ENCODE measurements around the gene CFAP92. TPM values are rescaled to one million over a fixed set of nuclear protein-coding genes. Genes with fewer than 3 reads are reported as not detected.

Gene CFAP92
- total RNA-seq, 4 donors from 2014 or later = 1.1 to 2.2 TPM; not detected in 2

DNA sequence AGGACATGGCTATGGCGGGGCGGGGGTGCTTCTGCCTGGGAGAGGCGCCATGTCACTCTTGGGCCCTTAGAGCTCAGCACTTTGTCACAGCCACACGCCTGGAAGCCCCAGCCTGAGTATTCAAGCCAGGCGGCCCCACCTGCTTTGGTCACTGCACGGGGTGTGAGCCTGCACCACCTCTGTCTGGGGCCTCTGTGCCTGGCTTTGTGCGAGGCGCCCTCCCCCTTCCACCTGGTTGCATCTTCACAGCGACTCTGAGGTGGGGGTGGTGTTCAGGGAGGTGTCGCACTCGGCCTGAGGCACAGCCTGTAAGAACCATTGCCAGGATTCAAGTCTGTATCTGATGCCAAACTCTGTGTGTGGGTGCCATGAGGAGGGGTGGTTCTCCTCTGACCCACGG, 90.4 kb downstream of the CFAP92 start:
- TF ChIP-seq CTCF (IDR thresholded peaks at IDR 0.05) = no peak
- ATAC-seq (ENCODE audit: low FRiP score) = no peak
- no peak for DNase-seq (ENCODE audit: low spot score)

DNA sequence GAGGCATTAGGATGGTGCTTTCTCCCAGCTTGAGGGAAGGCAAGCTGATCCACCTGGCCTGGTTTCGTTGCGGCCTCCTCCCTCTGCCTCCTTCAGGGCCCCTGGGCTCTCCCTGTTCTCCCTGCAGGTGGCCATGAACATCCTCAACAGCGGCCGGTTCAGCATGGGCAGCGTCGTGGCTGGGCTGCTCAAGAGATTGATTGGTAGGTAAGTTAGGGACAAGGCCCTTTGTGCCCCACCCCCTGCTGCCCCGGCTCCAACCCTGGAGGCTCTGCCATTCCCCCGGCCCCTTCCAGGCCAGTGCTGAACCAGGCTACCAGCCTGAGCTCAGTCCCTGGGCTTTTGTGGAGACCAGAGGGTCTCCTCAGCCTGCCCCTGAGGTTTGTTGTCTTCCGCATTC, 91.5 kb downstream of the CFAP92 start:
- DNase-seq (ENCODE audit: low spot score) (no peak), ATAC-seq (ENCODE audit: low FRiP score) (no peak)
- TF ChIP-seq CTCF (IDR thresholded peaks at IDR 0.05) = no peak

DNA sequence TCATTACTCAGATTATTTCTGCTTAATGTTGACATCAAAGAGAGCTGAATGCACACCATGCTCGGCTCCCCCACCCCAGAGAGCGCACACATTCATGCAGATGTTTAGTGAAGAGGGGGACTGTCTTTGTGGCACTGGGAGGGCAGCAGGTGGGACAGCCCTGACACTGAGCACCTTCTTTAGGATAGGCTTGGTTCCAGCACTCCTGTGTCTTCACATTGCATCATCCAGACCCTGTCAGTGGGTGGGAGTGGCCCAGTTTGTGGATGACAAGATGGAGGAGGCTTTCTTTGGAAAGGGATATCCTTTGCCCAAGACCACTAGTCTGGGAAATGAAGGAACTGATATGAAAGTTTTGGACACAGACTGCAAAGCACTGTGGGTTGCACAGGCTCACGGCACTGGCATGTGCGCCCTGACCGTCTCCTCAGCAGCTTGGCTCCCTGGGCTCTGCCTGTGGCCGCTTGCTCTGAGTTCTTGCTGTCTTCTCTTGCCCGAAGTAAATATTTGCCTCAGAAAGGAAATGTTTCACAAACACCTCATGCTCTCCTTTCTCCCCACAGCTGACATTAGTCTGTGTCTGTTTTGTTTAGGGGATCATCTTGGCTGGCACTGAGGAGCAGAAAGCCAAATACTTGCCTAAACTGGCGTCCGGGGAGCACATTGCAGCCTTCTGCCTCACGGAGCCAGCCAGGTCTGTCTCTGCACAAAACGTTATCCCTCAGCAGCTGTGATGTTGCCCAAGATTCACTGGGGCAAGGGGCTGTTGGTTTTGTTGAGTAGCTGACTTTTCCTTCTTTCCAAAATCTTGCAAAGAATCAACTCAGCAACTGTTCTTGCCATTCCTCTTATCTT, 97.8 kb downstream of the CFAP92 start:
- ATAC-seq (ENCODE audit: low FRiP score) = no peak
- no peak for TF ChIP-seq CTCF (IDR thresholded peaks at IDR 0.05)
- no peak for DNase-seq (ENCODE audit: low spot score)

DNA sequence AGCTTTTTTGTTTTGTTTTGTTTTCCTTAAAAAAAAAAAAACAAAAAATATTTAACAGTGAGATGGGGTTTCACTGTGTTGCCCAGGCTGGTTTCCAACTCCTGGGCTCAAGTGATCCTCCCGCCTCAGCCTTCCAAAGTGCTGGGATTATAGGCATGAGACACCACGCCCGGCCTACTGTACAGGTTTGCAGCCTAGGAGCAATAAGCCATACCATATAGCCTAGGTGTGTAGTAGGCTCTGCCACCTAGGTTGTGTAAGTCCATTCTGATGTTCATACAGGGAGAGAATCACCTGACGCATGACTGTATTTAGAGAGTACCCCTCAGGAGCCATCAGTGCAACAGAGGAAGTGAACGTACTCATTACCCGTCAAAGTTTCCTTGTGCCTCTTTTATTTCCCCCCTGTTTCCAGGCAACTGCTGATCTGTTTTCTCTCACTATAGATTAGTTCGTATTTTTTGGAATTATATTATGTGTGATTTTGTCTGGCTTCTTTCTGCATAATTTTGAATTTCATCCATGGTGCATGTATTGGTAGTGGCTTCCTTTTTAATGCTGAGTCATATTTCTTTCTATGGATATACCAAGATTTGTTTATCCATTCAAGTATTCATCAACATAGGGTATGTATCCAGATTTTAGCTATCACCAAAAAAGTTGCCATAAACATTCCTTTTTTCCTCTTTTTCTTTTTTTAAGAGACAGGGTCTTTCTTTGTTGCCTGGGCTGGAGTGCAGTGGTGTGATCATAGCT, 104.6 kb downstream of the CFAP92 start:
- no peak for TF ChIP-seq CTCF (IDR thresholded peaks at IDR 0.05)
- DNase-seq (ENCODE audit: low spot score) (no peak), ATAC-seq (ENCODE audit: low FRiP score) (no peak)

DNA sequence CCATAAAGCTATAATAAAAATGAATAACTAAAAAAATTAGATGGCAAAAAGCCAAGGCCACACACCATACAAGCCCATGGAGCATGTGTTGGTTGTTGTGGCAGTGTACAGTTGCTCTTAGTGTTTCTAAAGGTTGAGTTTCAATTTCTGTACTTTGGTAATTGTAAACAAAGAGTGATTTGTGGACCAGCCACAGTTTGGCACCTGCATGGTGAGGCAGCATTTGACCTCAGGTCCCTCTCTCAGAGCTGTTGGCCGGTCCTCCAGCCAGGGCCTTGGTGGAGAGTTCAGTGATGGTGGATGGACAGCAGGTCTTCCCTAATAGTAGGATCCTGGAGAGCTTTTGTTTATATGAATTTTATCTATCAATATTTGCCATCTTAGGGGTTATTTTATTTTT, 108.9 kb downstream of the CFAP92 start:
- no peak for TF ChIP-seq CTCF (IDR thresholded peaks at IDR 0.05)
- DNase-seq (ENCODE audit: low spot score) (no peak), ATAC-seq (ENCODE audit: low FRiP score) (no peak)

DNA sequence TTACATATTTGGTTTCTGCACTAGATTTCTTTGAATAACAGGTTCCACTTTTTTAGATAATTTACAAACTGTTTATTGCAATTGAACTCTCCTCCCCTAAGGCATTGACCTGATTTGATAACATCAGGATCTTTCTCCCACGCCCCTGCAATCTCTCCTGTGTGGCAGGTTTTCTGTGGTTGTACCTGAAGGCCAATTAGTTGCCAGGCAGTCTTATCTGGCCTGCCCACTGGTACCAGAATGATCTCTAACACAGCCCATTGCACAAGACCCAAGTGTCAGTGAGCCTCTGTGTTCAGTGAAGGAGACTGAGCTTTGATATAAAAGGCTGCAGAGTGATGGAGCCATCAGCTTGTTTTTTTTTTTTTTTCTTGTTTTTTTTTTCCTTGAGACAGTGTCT, 111.2 kb downstream of the CFAP92 start:
- no peak for ATAC-seq (ENCODE audit: low FRiP score)
- no peak for DNase-seq (ENCODE audit: low spot score)
- TF ChIP-seq CTCF (IDR thresholded peaks at IDR 0.05) = no peak
